Measurements from ENCODE around the gene TLL2. TPM values are rescaled to one million over a fixed set of nuclear protein-coding genes. Genes with fewer than 3 reads are reported as not detected.
A peak's percentile ranks its signal among the peaks of the same experiment; 100 is the strongest.

The TLL2 gene
- total and polyA plus RNA-seq, 9 of the 15 experiments (the other 6 are each of a cell fraction or from before 2014, with no cell fraction given), result 0.09 TPM; not detected in 8

DNA sequence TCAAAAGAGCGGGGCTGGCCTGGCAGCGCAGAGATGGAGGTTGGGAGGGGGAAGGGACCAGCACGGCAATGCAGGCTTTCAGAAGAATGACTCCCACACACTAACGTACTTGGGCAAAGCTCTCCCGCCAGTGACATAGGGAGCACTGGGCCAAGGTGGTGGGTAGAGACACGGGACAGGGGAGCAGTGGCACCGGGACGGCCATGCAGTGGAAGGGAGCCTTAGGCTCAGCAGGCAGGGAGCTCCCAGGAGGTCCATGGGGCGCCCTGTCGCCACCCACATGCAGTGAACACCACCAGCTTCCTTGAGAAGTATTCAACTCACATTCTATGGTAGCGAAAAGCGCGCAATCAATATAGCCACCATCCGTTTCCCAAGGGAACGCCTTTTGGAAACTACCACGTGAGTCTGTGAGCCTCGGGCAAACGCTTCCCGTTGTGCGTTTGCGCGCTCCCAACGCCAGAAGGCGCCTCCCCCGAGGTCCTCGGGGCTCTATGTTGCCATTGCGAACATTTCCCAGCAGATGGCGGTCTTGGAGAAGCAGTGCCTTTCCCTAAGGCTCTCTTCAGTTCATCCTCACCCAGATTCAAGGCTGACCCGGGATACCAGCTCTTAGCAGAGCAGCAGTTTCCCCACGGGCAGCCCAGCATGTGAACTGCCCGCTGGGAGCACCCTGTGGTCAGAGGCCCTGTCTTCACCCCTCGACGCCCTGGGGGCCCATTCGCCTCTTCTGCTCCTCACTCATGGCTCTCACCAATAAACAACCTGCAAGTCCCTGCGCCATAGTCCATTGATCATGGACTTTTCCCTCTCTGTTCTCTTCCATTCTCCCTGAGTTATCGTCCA lies 138.5 kb downstream of the TLL2 start (continued):
- TF ChIP-seq, protein P1, sequence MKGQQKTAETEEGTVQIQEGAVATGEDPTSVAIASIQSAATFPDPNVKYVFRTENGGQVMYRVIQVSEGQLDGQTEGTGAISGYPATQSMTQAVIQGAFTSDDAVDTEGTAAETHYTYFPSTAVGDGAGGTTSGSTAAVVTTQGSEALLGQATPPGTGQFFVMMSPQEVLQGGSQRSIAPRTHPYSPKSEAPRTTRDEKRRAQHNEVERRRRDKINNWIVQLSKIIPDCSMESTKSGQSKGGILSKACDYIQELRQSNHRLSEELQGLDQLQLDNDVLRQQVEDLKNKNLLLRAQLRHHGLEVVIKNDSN (CRISPR knock-in tag; IDR thresholded peaks at IDR 0.05), result peak; percentile 46
- TF ChIP-seq ZNF41 (CRISPR knock-in tag; conservative IDR thresholded peaks at IDR 0.05) (no peak), MED1 (CRISPR knock-in tag; IDR thresholded peaks at IDR 0.05; ENCODE audit: borderline replicate concordance) (no peak), MGA (IDR thresholded peaks at IDR 0.05) (peak; percentile 83)

Data from K562 (cell line).